ENCODE results near the gene IGHMBP2.

DNA sequence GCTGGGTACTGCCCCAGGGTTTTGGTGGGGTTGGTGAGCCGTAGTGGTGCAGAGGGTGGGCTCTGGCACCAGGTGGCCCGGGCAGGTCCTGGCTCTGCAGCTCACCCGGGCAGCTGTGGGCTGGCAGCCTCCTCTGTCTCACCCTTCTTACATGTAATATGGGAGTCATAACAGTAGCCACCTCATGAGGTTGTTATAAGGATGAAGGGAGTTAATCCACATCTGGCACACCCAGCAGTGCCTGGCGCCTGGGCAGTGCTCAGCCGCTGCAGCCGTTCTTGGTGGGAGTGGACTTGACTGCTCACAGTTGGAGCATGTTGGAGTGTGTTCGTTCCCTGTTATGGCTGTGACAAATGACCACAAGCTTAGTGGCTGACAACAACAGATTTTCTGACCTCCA, 28.7 kb downstream of the IGHMBP2 start:
- TF ChIP-seq POLR2A (IDR thresholded peaks at IDR 0.05) (no peak), EP300 (IDR thresholded peaks at IDR 0.05) (no peak), POLR2AphosphoS5 (IDR thresholded peaks at IDR 0.05) (no peak)
- TF ChIP-seq, protein P1, sequence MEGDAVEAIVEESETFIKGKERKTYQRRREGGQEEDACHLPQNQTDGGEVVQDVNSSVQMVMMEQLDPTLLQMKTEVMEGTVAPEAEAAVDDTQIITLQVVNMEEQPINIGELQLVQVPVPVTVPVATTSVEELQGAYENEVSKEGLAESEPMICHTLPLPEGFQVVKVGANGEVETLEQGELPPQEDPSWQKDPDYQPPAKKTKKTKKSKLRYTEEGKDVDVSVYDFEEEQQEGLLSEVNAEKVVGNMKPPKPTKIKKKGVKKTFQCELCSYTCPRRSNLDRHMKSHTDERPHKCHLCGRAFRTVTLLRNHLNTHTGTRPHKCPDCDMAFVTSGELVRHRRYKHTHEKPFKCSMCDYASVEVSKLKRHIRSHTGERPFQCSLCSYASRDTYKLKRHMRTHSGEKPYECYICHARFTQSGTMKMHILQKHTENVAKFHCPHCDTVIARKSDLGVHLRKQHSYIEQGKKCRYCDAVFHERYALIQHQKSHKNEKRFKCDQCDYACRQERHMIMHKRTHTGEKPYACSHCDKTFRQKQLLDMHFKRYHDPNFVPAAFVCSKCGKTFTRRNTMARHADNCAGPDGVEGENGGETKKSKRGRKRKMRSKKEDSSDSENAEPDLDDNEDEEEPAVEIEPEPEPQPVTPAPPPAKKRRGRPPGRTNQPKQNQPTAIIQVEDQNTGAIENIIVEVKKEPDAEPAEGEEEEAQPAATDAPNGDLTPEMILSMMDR (IDR thresholded peaks at IDR 0.05): no peak

Data from suprapubic skin (tissue), 4 donors.